AG04449 (cell line): ENCODE data around the gene KIF1B.
"Not testable (repeated sequence)": the region's sequence is repeated elsewhere in the genome, so short reads cannot be mapped to it uniquely, and the experiment has no call there.

ENCODE experiments used
- CTCF ChIA-PET: fragments of 350-600 bp; formaldehyde crosslinking; extraction: SDS; loops from one replicate; lab custom pipeline; 2021; ENCODE audit warnings: antibody characterized with exemption; lab: Yijun Ruan, JAX
- POLR2A ChIA-PET: fragments of 400-600, 350-600 bp; formaldehyde crosslinking; extraction: SDS; loops from one replicate; lab custom pipeline; 2020; ENCODE audit warnings: antibody characterized with exemption, inconsistent platforms; lab: Yijun Ruan, JAX
- DNase-seq: peaks from one replicate; pipeline ENCODE4 v3.0.0-alpha.2; 2010; ENCODE audit warnings: low read depth, low spot score
- H3K4me3 ChIP-seq: 2 replicates; pipeline ENCODE4 v1.5.1; 2011; ENCODE audit warnings: low read depth, mild to moderate bottlenecking, control low read depth, low read length
- CTCF ChIP-seq: IDR thresholded peaks from one replicate; pipeline ENCODE4 v1.5.1; 2011; ENCODE audit warnings: mild to moderate bottlenecking, moderate library complexity, low read length, control low read depth, inconsistent platforms; ENCODE audit not compliant: insufficient read depth; ENCODE audit errors: missing control alignments

Gene KIF1B

GRCh38 chr1:10377365-10378029 lies 167.1 kb downstream of the KIF1B start:
- H3K4me3 ChIP-seq, result not testable (repeated sequence)
- peak; percentile 58 for DNase-seq
- peak; percentile 73 for TF ChIP-seq CTCF
- ChIA-PET CTCF (interaction anchor here (0.6 to 8.9 kb wide), 30 partner anchors 10 to 167 kb away, joined by 3 to 164 read pairs (median 5); partner anchors contain the start of genes CENPS, CORT, KIF1B and PEX14), POLR2A (interaction anchor here (1.1 to 1.7 kb wide), 2 partner anchors 38 to 53 kb away, joined by 3 to 6 read pairs; partner anchors contain the start of gene CENPS)

- ChIA-PET POLR2A (interaction anchor here (1.1 to 1.7 kb wide), 2 partner anchors 37 to 52 kb away, joined by 3 to 6 read pairs; partner anchors contain the start of gene CENPS), CTCF (interaction anchor here (0.6 to 8.9 kb wide), 19 partner anchors 9 to 168 kb away, joined by 3 to 164 read pairs (median 7); partner anchors contain the start of genes CENPS, CORT, KIF1B and PEX14)
- H3K4me3 ChIP-seq, result no peak overlapping the region
- peak; percentile 63 for DNase-seq
- no peak for TF ChIP-seq CTCF
Measured at GRCh38 chr1:10378081-10378841, 167.9 kb downstream of the KIF1B start.

GRCh38 chr1:10379101-10379620 lies 168.8 kb downstream of the KIF1B start:
- H3K4me3 ChIP-seq, result no peak overlapping the region
- CTCF ChIA-PET, result interaction anchor here (0.8 to 3.1 kb wide), 8 partner anchors 8 to 115 kb away, joined by 3 to 54 read pairs (median 30); partner anchors contain the start of genes CENPS and PGD
- DNase-seq, result no peak
- TF ChIP-seq CTCF, result no peak
- POLR2A ChIA-PET, result interaction anchor here (1.7 kb wide), 1 partner anchor 51 kb away, joined by 6 read pairs; the partner anchor contains the start of gene CENPS

- DNase-seq, result no peak
- no peak for TF ChIP-seq CTCF
- no peak overlapping the region for H3K4me3 ChIP-seq
- CTCF ChIA-PET, result interaction anchor here (0.8 to 3.1 kb wide), 4 partner anchors 19 to 115 kb away, joined by 3 to 54 read pairs (median 7); partner anchors contain the start of genes CENPS and PGD
- POLR2A ChIA-PET, result no interaction called here
Measured at GRCh38 chr1:10379676-10380075, 169.3 kb downstream of the KIF1B start.

- DNase-seq, result peak; percentile 71
- CTCF ChIA-PET, result interaction anchor here (1.1 to 3.1 kb wide), 6 partner anchors 18 to 114 kb away, joined by 3 to 54 read pairs (median 10); partner anchors contain the start of genes CENPS and PGD
- H3K4me3 ChIP-seq, result no peak overlapping the region
- TF ChIP-seq CTCF, result no peak
- POLR2A ChIA-PET, result interaction anchor here (1.1 kb wide), 1 partner anchor 45 kb away, joined by 3 read pairs; no protein-coding TSS in a partner anchor
Measured at GRCh38 chr1:10380594-10381275, 170.4 kb downstream of the KIF1B start.
